Choroid plexus epithelial cell (primary cell): ENCODE measurements around the gene TMEM72.
"Not testable (repeated sequence)": the region's sequence is repeated elsewhere in the genome, so short reads cannot be mapped to it uniquely, and the experiment has no call there.

ENCODE experiments used
- DNase-seq: peaks from one replicate; pipeline ENCODE4 v3.0.0-alpha.2; 2010; ENCODE audit warnings: low read depth
- H3K4me3 ChIP-seq: 2 replicates; pipeline ENCODE4 v1.5.1; 2011; ENCODE audit warnings: low read depth, mild to moderate bottlenecking, control low read depth, low read length, moderate library complexity
- TF ChIP-seq, protein P1 (sequence below): conservative IDR thresholded peaks from 2 replicates; pipeline ENCODE4 v1.5.1; 2011; ENCODE audit warnings: low read depth, mild to moderate bottlenecking, control low read depth, inconsistent platforms, low read length, moderate library complexity

The TMEM72 gene

DNA sequence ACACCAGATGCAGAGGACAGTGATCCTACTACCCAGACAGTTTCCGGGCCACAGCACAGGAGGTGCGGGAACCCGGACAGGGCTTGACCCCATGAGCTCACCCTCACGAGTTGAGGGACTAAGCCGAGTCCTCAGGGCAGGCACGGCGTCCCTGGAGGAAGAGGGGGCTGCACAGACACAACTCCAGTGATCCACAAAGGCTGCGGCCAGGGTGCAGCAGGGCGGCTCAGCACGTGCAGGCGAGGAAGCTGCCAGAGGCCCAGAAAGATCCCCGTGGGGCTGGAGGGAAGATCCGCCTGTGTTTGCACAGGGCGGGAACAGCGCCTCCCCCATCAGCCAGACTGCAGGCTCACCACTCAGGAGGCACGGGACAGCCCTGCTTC, 45.9 kb upstream of the TMEM72 start:
- DNase-seq: no peak
- TF ChIP-seq, protein P1, sequence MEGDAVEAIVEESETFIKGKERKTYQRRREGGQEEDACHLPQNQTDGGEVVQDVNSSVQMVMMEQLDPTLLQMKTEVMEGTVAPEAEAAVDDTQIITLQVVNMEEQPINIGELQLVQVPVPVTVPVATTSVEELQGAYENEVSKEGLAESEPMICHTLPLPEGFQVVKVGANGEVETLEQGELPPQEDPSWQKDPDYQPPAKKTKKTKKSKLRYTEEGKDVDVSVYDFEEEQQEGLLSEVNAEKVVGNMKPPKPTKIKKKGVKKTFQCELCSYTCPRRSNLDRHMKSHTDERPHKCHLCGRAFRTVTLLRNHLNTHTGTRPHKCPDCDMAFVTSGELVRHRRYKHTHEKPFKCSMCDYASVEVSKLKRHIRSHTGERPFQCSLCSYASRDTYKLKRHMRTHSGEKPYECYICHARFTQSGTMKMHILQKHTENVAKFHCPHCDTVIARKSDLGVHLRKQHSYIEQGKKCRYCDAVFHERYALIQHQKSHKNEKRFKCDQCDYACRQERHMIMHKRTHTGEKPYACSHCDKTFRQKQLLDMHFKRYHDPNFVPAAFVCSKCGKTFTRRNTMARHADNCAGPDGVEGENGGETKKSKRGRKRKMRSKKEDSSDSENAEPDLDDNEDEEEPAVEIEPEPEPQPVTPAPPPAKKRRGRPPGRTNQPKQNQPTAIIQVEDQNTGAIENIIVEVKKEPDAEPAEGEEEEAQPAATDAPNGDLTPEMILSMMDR: no peak
- no peak overlapping the region for H3K4me3 ChIP-seq

DNA sequence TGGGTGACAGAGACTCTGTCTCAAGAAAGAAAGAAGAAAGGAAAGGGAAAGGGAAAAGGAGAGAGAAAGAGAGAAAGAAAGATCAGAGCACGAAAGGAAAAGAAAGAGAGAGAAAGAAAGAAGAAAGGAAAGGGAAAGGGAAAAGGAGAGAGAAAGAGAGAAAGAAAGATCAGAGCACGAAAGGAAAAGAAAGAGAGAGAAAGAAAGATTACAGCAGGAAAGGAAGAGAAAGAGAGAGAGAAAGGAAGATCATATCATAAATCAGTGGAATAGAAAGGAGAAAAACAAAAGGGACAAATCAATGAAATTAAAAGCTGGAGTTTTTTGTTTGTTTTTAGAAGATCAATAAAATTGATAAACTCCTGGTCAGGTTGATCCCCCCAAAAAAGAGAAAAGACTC, 44.8 kb upstream of the TMEM72 start:
- DNase-seq, H3K4me3 ChIP-seq: not testable (repeated sequence)

DNA sequence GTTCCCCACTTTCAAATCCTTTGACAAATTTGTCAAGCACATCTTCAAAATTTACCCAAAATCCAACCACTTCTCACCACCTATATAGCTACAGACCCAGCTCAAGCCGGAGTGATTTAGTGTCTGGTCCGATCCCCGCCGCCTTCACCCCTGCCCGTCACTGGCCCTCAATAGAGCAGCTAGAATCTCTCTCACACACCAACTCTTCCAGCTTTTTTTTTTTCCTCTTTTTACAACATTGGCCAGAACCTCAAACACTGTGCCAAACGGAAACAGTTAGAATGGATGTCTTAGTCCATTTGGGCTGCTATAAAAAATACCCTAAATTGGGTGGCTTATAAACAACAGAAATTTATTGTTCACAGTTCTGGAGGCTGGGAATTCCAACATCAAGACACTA, 41.1 kb upstream of the TMEM72 start:
- no peak for DNase-seq
- no peak overlapping the region for H3K4me3 ChIP-seq
- TF ChIP-seq, protein P1: no peak

DNA sequence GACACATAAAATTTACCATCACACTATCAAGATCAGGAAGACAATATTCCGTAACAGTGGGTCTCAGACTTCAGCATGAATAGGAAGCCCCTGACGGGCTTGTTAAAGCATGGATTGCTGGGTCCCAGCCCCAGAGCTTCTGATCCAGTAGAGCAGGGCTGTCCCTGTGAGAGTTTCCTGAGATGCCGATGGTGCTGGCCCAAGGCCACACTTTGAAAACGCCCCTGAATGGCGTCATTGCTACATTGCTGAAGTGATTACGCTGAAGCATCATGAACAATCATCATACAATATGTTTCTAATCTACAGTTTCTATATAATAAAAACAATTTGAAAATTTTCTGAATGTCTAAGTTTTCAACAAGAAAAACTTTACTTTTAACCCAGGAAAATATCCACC, 38.0 kb upstream of the TMEM72 start:
- no peak for DNase-seq
- no peak overlapping the region for H3K4me3 ChIP-seq
- TF ChIP-seq, protein P1: no peak

DNA sequence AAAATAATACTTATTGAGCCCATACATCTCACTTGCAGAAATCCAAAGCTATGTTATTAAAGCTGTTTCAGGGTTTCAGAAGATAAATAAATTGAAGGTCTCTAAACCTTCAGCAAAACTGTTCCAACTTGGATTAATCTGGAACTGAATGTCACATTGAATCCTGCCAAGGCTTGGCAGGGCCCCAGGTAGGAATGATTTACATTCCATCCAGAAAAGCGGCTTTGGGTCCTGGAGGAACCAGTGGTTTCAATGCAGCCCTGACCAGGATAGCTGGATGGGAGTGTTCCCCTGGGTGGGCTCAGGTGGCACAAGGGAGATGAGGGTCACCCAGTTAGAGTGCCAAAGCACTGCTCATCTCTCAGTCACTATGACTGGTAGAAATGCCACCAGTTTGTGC, 37.0 kb upstream of the TMEM72 start:
- H3K4me3 ChIP-seq: no peak overlapping the region
- no peak for DNase-seq
- TF ChIP-seq, protein P1: no peak

DNA sequence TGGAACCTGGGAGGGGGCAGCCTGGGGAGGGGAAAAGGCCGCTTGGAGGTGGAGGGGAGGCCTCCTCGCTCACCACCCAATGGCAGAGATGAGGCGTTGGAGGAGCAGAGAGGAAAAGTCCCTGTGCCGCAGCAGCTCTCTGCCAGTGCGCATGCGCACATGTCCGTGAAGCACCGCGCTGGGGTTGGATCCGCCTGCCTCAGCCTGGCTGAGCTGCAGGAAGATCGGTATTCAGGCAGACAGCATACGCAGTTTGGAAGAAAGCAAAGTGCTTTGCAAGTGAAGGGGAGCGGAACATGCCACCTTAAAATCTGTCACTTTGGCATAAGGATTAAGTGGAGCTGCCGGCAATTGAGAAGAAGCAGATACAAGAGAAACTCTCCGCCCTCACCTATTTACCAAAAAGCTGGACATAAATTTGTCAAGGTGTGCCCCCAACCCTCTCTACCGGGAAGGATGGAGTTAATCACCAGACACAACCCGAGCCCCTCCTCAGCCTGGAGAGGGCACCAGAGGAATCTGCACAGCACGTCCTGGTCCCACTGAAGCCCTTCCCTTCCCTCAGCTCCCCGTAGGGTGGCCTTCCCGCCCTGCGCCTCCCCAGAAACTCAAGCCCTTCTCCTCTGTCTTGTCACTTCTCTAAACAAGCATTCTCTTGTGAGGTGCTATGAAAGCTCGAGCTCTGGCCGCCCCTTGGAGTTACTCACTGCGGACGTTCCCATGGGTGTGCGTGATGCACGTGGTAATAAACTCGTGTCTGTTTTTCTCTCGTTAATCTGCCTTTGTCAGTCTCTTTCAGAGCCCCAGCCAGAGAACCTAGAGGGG, 32.2 kb upstream of the TMEM72 start:
- TF ChIP-seq, protein P1: peak; percentile 34
- peak overlapping the region; percentile 57 for H3K4me3 ChIP-seq
- peak; percentile 93 for DNase-seq

DNA sequence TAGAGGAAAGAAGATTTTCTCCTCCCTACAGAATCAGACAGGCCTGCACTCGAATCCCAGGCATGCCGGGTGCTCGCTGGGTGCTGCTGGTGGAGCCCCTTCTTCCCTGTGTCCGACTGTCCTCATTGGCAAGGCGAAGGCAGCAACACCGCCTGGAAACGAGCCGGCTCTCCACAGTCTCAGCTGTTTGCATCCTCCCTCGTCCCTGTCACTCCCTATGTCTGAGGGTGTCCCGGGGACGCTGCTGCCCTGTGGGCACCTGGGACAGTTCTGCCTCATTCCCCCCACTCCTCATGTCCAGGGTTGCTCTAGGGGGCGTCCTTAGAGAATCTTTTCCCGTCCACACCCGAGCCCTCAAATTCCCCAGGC, 31.6 kb upstream of the TMEM72 start:
- peak overlapping the region; percentile 57 for H3K4me3 ChIP-seq
- DNase-seq: no peak
- TF ChIP-seq, protein P1: no peak
